ENCODE results near the gene GET3.

DNA sequence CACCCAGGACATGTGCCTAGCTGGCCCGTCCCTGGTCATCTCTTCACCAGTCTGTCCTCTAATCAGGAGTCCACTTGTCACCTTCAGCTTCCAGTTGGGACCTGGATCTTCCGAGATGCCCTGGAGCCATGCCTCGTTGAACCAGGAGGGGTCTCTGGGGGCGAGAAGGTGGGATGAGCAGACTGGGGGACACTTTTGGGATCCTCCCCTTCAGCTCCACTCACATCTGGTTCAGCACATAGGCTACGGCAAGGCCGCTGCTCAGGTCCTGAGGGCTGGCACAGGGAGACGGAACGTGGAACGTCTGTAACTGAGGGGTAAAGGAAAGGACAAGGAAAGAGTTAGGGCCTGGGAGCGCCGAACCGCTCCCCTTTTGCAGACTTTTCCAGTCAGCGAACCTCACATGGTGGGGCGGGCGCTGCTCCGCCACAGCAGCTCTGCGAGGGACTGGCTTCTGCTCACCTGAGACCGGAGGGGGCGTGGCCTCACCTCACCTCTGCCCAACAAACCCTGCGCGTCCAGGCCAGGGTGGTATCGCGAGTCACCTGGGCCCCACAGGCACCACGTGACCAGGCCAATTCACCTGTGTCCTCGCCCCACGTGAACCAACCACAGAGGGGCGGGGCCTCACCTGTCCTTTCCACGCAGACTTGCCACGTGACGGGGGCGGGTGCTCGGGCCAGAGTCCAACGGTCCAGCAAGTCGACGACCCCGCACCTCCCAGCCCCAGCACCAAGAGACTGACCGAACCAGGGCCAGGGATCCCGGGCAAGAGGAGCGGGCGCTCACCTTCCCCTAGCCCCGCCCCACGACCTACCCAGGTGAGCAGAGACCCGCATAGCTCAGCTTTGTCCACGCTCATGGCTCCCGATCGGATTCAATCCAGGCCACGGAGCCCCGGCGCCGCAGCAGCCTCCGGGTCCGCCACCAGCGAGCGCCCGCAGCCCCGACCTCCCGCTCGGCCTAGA lies 37.6 kb downstream of the GET3 start, which contains the start of gene HOOK2:
- TF ChIP-seq, protein P1, sequence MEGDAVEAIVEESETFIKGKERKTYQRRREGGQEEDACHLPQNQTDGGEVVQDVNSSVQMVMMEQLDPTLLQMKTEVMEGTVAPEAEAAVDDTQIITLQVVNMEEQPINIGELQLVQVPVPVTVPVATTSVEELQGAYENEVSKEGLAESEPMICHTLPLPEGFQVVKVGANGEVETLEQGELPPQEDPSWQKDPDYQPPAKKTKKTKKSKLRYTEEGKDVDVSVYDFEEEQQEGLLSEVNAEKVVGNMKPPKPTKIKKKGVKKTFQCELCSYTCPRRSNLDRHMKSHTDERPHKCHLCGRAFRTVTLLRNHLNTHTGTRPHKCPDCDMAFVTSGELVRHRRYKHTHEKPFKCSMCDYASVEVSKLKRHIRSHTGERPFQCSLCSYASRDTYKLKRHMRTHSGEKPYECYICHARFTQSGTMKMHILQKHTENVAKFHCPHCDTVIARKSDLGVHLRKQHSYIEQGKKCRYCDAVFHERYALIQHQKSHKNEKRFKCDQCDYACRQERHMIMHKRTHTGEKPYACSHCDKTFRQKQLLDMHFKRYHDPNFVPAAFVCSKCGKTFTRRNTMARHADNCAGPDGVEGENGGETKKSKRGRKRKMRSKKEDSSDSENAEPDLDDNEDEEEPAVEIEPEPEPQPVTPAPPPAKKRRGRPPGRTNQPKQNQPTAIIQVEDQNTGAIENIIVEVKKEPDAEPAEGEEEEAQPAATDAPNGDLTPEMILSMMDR (IDR thresholded peaks at IDR 0.05), result no peak
- peak; percentile 93 for TF ChIP-seq MAX (CRISPR knock-in tag; IDR thresholded peaks at IDR 0.05)
